Trophoblast cell (in vitro differentiated cells and primary cell): ENCODE data around the gene FOXJ3.

ENCODE experiments used
- DNase-seq, 2 donors: peaks; one replicate each; pipeline ENCODE4 v3.0.0-alpha.2; 2016
- H2AFZ ChIP-seq: 2 replicates; pipeline ENCODE4 v1.6.1; 2013; ENCODE audit warnings: low read length, moderate library complexity, mild to moderate bottlenecking; ENCODE audit not compliant: insufficient read depth, poor library complexity
- H2AK5ac ChIP-seq: 2 replicates; pipeline ENCODE4 v1.6.1; 2013; ENCODE audit warnings: mild to moderate bottlenecking, low read length
- H2BK120ac ChIP-seq: 2 replicates; pipeline ENCODE4 v1.6.1; 2013; ENCODE audit warnings: low read length, mild to moderate bottlenecking, moderate library complexity; ENCODE audit not compliant: insufficient read depth, poor library complexity
- H2BK12ac ChIP-seq: 2 replicates; pipeline ENCODE4 v1.6.1; 2013; ENCODE audit warnings: mild to moderate bottlenecking, low read length, moderate library complexity
- H2BK5ac ChIP-seq: 2 replicates; pipeline ENCODE4 v1.6.1; 2013; ENCODE audit warnings: low read length, low read depth, moderate library complexity, mild to moderate bottlenecking; ENCODE audit not compliant: poor library complexity
- H3K14ac ChIP-seq: 2 replicates; pipeline ENCODE4 v1.6.1; 2013; ENCODE audit warnings: mild to moderate bottlenecking, low read length
- H3K18ac ChIP-seq: 2 replicates; pipeline ENCODE4 v1.6.1; 2013; ENCODE audit warnings: mild to moderate bottlenecking, low read length
- H3K23ac ChIP-seq: 2 replicates; pipeline ENCODE4 v1.6.1; 2013; ENCODE audit warnings: low read length
- H3K27ac ChIP-seq: 2 replicates; pipeline ENCODE4 v1.5.1; 2013; ENCODE audit warnings: low read depth, mild to moderate bottlenecking, inconsistent platforms, low read length, moderate library complexity
- H3K27me3 ChIP-seq: 2 replicates; pipeline ENCODE4 v1.6.1; 2013; ENCODE audit warnings: inconsistent platforms, mild to moderate bottlenecking, low read length, moderate library complexity; ENCODE audit not compliant: insufficient read depth
- H3K36me3 ChIP-seq, 2 experiments: 1 replicate in 1 of 2; 2 replicates in 1 of 2; pipeline ENCODE4 v1.6.1; 2013; ENCODE audit warnings: low read length in 2 of 2, mild to moderate bottlenecking in 2 of 2, moderate library complexity in 1 of 2; ENCODE audit not compliant: insufficient read depth in 2 of 2, control insufficient read depth in 1 of 2
- H3K4ac ChIP-seq: 2 replicates; pipeline ENCODE4 v1.6.1; 2013; ENCODE audit warnings: low read depth, mild to moderate bottlenecking, low read length, moderate library complexity
- H3K4me1 ChIP-seq, 2 experiments: 1 replicate in 1 of 2; 2 replicates in 1 of 2; pipeline ENCODE4 v1.6.1; 2013; ENCODE audit warnings: low read length in 2 of 2, mild to moderate bottlenecking in 2 of 2, moderate library complexity in 1 of 2; ENCODE audit not compliant: insufficient read depth in 2 of 2, control insufficient read depth in 1 of 2
- H3K4me2 ChIP-seq: 2 replicates; pipeline ENCODE4 v1.6.1; 2013; ENCODE audit warnings: inconsistent platforms, mild to moderate bottlenecking, low read length, moderate library complexity
- H3K4me3 ChIP-seq: 2 replicates; pipeline ENCODE4 v1.5.1; 2013; ENCODE audit warnings: mild to moderate bottlenecking, low read depth, low read length, inconsistent platforms
- H3K79me1 ChIP-seq: one replicate; pipeline ENCODE4 v1.6.1; 2013; ENCODE audit warnings: low read length
- H3K79me2 ChIP-seq: 2 replicates; pipeline ENCODE4 v1.6.1; 2013; ENCODE audit warnings: low read length, mild to moderate bottlenecking; ENCODE audit not compliant: control insufficient read depth, insufficient read depth, poor library complexity
- H3K9ac ChIP-seq: 2 replicates; pipeline ENCODE4 v1.6.1; 2013; ENCODE audit warnings: mild to moderate bottlenecking, low read length
- H3K9me3 ChIP-seq: 2 replicates; pipeline ENCODE4 v1.6.1; 2013; ENCODE audit warnings: low read depth, mild to moderate bottlenecking, control low read depth, inconsistent platforms, low read length; ENCODE audit not compliant: insufficient read depth
- H4K12ac ChIP-seq: 2 replicates; pipeline ENCODE4 v1.6.1; 2013; ENCODE audit warnings: low read depth, mild to moderate bottlenecking, low read length, moderate library complexity
- H4K8ac ChIP-seq: 2 replicates; pipeline ENCODE4 v1.6.1; 2013; ENCODE audit warnings: low read depth, mild to moderate bottlenecking, low read length, moderate library complexity
- H4K91ac ChIP-seq: one replicate; pipeline ENCODE4 v1.6.1; 2013; ENCODE audit warnings: low read depth, mild to moderate bottlenecking, low read length, moderate library complexity
- WGBS: extraction: QIAGEN DNeasy Blood & Tissue Kit; methylation state at CpG from one replicate; pipeline ENCODE4 v1.1.7; 2013; ENCODE audit warnings: missing lambda C conversion rate; ENCODE audit not compliant: insufficient read length, insufficient coverage; ENCODE audit errors: extremely low coverage; 5-methylcytosine and 5-hydroxymethylcytosine counted together

Gene FOXJ3

DNA sequence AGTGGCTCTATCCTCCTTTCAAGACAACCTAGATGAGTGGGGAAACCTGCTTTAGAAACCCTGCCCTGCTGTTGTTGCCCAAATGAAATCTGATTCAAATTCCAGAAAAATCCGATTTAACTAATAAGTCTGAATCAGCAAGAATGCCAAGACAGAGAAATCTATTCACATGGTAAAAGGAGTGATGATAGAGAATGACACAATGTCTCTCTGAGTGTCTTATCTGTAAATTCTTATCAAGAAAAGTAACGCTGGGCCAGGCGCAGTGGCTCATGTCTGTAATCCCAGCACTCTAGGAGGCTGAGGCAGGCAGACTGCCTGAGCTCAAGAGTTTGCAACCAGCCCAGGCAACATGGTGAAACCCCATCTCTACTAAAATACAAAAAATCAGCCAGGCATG lies 156.8 kb downstream of the FOXJ3 start:
- H2AK5ac ChIP-seq, result no peak overlapping the region

DNA sequence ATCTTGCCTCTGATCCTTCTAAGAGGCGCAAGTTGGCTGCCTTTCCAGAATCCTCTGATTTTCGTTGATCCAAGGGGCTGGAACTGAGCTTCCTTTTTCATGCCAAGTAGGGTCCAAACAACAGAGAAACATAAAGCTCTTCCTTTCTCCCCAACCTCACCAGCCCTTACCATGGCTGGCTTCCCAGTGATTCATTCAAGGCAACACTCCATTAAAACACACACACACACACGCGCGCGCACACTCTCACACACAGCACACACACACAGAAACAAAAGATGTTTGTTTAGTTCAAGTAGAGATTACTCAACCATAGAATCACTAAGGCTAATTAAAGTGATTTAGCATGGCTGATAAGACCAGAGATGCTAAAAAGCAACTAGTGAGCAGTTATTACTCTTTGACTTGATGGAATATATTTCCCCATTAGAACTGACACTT lies 157.5 kb downstream of the FOXJ3 start:
- no peak overlapping the region for H3K4me3 ChIP-seq
- no peak overlapping the region for H3K18ac ChIP-seq
- peaks cover 3% of the 10 kb centered on the region in 2 experiments for H3K36me3 ChIP-seq
- no peak overlapping the region for H3K4me2 ChIP-seq
- H3K4ac ChIP-seq, result no peak overlapping the region
- H3K14ac ChIP-seq, result no peak overlapping the region
- no peak overlapping the region for H3K23ac ChIP-seq
- H4K12ac ChIP-seq, result no peak overlapping the region
- peaks cover 10 to 21% of the 10 kb centered on the region in 2 experiments for H3K4me1 ChIP-seq
- no CpG with 5 or more reads among the region's 6 CpGs for WGBS
- H3K9me3 ChIP-seq, result no peaks in the 10 kb centered on the region
- no peak overlapping the region for H2BK5ac ChIP-seq
- no peak overlapping the region for H2AFZ ChIP-seq
- H4K91ac ChIP-seq, result no peak overlapping the region
- H3K27me3 ChIP-seq, result no peaks in the 10 kb centered on the region
- no peak overlapping the region for H4K8ac ChIP-seq
- peaks cover 2% of the 10 kb centered on the region for H3K79me1 ChIP-seq
- H2BK120ac ChIP-seq, result no peak overlapping the region
- H3K79me2 ChIP-seq, result no peaks in the 10 kb centered on the region
- H2BK12ac ChIP-seq, result no peak overlapping the region
- no peak overlapping the region for H3K9ac ChIP-seq
- DNase-seq, result no peak
- no peak overlapping the region for H2AK5ac ChIP-seq
- no peak overlapping the region for H3K27ac ChIP-seq

More for the DNA sequence above, 156.8 kb downstream of the FOXJ3 start:
- H2BK5ac ChIP-seq, result no peak overlapping the region
- no peak overlapping the region for H4K12ac ChIP-seq
- H2BK12ac ChIP-seq, result no peak overlapping the region
- H3K27ac ChIP-seq, result no peak overlapping the region
- H3K36me3 ChIP-seq, result peaks cover 3% of the 10 kb centered on the region in 2 experiments
- no peak overlapping the region for H3K4ac ChIP-seq
- H3K9ac ChIP-seq, result no peak overlapping the region
- no peak overlapping the region for H3K18ac ChIP-seq
- H4K8ac ChIP-seq, result no peak overlapping the region
- no peak overlapping the region for H2BK120ac ChIP-seq
- no peak overlapping the region for H2AFZ ChIP-seq
- DNase-seq, result peak; percentile 80 to 87
- H3K9me3 ChIP-seq, result no peaks in the 10 kb centered on the region
- H3K4me2 ChIP-seq, result no peak overlapping the region
- H3K27me3 ChIP-seq, result no peaks in the 10 kb centered on the region
- no CpG with 5 or more reads among the region's 3 CpGs for WGBS
- no peak overlapping the region for H3K14ac ChIP-seq
- H3K23ac ChIP-seq, result no peak overlapping the region
- H3K4me3 ChIP-seq, result no peak overlapping the region
- no peak overlapping the region for H4K91ac ChIP-seq
- no peaks in the 10 kb centered on the region for H3K79me2 ChIP-seq
- peaks cover 13 to 20% of the 10 kb centered on the region in 2 experiments for H3K4me1 ChIP-seq
- peaks cover 2% of the 10 kb centered on the region for H3K79me1 ChIP-seq

- Histone ChIP-seq H3K14ac (no peak overlapping the region), H3K36me3 (peaks cover 3% of the 10 kb centered on the region in 2 experiments), H2BK12ac (no peak overlapping the region), H3K4me3 (no peak overlapping the region), H4K8ac (no peak overlapping the region), H2BK5ac (no peak overlapping the region), H3K4me1 (peaks cover 14 to 25% of the 10 kb centered on the region in 2 experiments), H3K4ac (no peak overlapping the region), H3K18ac (no peak overlapping the region), H3K79me1 (peaks cover 2% of the 10 kb centered on the region), H2BK120ac (no peak overlapping the region), H3K9me3 (no peaks in the 10 kb centered on the region), H3K27ac (no peak overlapping the region), H3K27me3 (no peaks in the 10 kb centered on the region), H3K4me2 (no peak overlapping the region), H4K12ac (no peak overlapping the region), H4K91ac (no peak overlapping the region), H2AK5ac (no peak overlapping the region), H2AFZ (no peak overlapping the region), H3K23ac (no peak overlapping the region), H3K9ac (no peak overlapping the region), H3K79me2 (no peaks in the 10 kb centered on the region)
- WGBS, result no CpG with 5 or more reads among the region's 4 CpGs
- peak in 1 of 2 donors; percentile 72 for DNase-seq
Measured at GRCh38 chr1:42176902-42177519, 158.0 kb downstream of the FOXJ3 start.

GRCh38 chr1:42175314-42176054 lies 159.6 kb downstream of the FOXJ3 start:
- Histone ChIP-seq H2BK12ac (no peak overlapping the region), H2BK120ac (no peak overlapping the region), H3K27me3 (no peaks in the 10 kb centered on the region), H3K9ac (no peak overlapping the region), H2BK5ac (no peak overlapping the region), H4K8ac (no peak overlapping the region), H3K9me3 (no peaks in the 10 kb centered on the region), H2AK5ac (no peak overlapping the region), H3K18ac (no peak overlapping the region), H3K27ac (no peak overlapping the region), H3K23ac (no peak overlapping the region), H3K4me1 (peaks cover 17 to 29% of the 10 kb centered on the region in 2 experiments), H2AFZ (no peak overlapping the region), H4K12ac (no peak overlapping the region), H3K4me2 (no peak overlapping the region), H3K79me2 (no peaks in the 10 kb centered on the region), H4K91ac (no peak overlapping the region), H3K14ac (no peak overlapping the region), H3K79me1 (peaks cover 2% of the 10 kb centered on the region), H3K4ac (no peak overlapping the region), H3K4me3 (no peak overlapping the region), H3K36me3 (peaks cover 0 to 3% of the 10 kb centered on the region in 2 experiments)
- peak; percentile 56 to 68 for DNase-seq
- no CpG with 5 or more reads among the region's 7 CpGs for WGBS
